ENCODE data around the gene UGT2A1. TPM values are rescaled to one million over a fixed set of nuclear protein-coding genes. Genes with fewer than 3 reads are reported as not detected.

UGT2A1 gene
- total RNA-seq, 1 donor from 2014 or later, result 2.6 TPM

- DNase-seq, result no peak
These were observed 63.2 kb downstream of the UGT2A1 start for GRCh38 chr4:69589884-69590283.

GRCh38 chr4:69584135-69584534 is 68.9 kb downstream of the UGT2A1 start:
- DNase-seq, result no peak

GRCh38 chr4:69583543-69583942 is 69.5 kb downstream of the UGT2A1 start:
- no peak for DNase-seq

DNA sequence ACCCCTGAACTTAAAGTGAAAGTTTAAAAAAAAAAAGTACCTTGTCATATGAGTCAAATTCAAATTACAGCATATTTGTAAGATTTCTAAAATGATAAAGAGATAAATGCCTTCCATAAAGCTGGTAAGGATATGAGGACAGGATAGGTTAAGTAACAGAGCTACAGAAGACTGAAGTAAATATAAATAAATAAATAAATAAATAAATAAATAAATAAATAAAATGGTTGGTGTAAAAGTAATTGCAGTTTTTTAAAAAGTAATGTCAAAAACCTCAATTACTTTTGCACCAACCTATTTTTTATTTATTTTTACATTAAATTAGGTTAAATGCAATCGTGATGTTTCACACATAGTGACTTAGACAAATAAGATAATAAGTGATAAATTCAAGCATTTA is 75.8 kb downstream of the UGT2A1 start:
- no peak for DNase-seq

DNA sequence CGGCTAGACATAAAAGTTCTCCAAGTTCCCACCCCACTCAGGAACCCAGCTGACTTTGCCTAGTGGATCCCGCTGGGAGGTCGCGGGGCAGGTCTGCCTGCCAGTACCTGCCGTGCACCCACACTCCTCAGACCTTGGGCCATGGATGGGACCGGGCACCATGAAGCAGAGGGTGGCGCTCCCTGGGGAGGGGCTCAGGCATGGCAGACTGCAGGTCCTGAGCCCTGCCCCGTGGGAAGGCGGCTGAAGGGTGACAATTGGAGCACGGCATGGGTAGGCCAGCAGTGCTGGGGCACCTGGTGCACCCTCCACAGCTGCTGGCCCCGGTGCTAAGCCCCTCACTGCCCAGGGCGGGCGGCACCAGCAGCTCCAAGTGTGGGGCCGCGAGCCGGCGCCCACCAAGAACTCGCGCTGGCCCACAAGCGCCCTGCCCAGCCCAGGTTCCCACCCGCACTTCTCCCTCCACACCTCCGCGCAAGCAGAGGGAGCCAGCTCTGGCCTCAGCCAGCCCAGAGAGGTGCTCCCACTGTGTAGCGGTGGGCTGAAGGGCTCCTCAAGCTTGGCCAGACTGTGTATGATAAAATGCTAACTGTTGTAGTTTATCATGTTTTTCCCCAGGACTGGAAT is 76.7 kb downstream of the UGT2A1 start:
- no peak for DNase-seq

GRCh38 chr4:69568787-69569186 is 84.3 kb downstream of the UGT2A1 start:
- no peak for DNase-seq

DNA sequence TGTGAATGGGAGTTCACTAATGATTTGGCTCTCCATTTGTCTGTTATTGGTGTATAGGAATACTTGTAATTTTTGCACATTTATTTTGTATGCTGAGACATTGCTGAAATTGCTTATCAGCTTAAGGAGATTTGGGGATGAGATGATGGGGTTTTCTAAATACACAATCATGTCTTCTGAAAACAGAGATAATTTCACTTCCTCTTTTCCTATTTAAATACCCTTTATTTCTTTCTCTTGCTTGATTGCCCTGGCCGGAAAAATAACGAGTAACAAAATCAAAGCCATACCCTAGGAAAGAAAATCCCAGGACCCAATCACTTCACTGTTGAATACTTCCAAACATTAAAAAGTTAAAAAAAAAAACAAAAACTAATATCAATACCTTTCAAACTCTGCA is 89.6 kb downstream of the UGT2A1 start:
- DNase-seq, result no peak

- DNase-seq, result no peak
These were observed 103.4 kb downstream of the UGT2A1 start for GRCh38 chr4:69549651-69550050.

- DNase-seq, result no peak
These were observed 106.8 kb downstream of the UGT2A1 start for GRCh38 chr4:69546134-69546765.

Small RNAs within 50 kb of the gene (small RNA-seq; reads per million reads assigned to genes)
- gene UGT2A2 (ENCODE audit: low replicate concordance), result not detected

Other genes starting within 250 kb of the UGT2A1 start
- gene UGT2B4, start 157.3 kb downstream of the UGT2A1 start, total RNA-seq, result not detected
- gene UGT2A2, start 13.6 kb downstream of the UGT2A1 start, total RNA-seq, result 0.69 TPM
- 1.8 TPM for gene SULT1B1, start 107.4 kb upstream of the UGT2A1 start, total RNA-seq
- 53.0 TPM for gene SULT1E1, start 206.9 kb upstream of the UGT2A1 start, total RNA-seq

Data from skin of body (tissue), 3 donors.